ENCODE measurements around the gene AKR1C8.

The AKR1C8 gene

DNA sequence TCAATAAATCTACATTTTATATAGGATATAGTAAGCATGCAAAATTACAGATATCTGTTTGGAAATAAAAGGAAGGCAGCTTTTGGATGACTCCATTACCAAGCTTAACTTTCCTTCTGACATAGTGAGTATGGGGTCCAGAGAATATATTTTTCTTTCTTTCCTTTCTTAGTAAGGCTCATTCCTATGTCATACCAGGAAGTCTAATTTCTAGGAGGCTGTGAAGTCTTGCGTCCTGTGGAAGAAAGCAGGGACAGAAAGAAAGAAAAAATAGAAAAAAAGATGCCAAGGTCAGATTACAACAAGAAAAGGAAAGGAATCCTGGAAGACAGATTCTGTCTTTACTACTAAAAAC lies 36.3 kb downstream of the AKR1C8 start:
- H2BK12ac ChIP-seq (ENCODE audit: low read length) = no peak overlapping the region
- H4K91ac ChIP-seq (ENCODE audit: low read depth, low read length) = no peak overlapping the region
- H3K4me3 ChIP-seq (ENCODE audit: low read depth, low read length) = no peak overlapping the region
- no peak overlapping the region for H3K4me2 ChIP-seq (ENCODE audit: low read length)
- no peak overlapping the region for H4K12ac ChIP-seq (ENCODE audit: low read depth, low read length)
- H3K9me3 ChIP-seq (ENCODE audit: insufficient read depth, low read depth, low read length) = peaks cover 3% of the 10 kb centered on the region
- WGBS (ENCODE audit: extremely low coverage, insufficient coverage, insufficient read length) = no CpG with 5 or more reads among the region's 1 CpG
- no peak overlapping the region for H3K14ac ChIP-seq (ENCODE audit: low read length)
- no peak overlapping the region for H2AK5ac ChIP-seq (ENCODE audit: low read length)
- no peaks in the 10 kb centered on the region for H3K4me1 ChIP-seq (ENCODE audit: control insufficient read depth in 1 of 2, insufficient read depth in 2 of 2, low read length in 2 of 2)
- no peaks in the 10 kb centered on the region for H3K27me3 ChIP-seq (ENCODE audit: insufficient read depth, low read length)
- no peak overlapping the region for H2BK5ac ChIP-seq (ENCODE audit: low read depth, low read length, poor library complexity)
- H3K36me3 ChIP-seq (ENCODE audit: control insufficient read depth in 1 of 2, insufficient read depth in 2 of 2, low read length in 2 of 2) = no peaks in the 10 kb centered on the region
- H4K8ac ChIP-seq (ENCODE audit: low read depth, low read length) = no peak overlapping the region
- no peaks in the 10 kb centered on the region for H3K79me1 ChIP-seq (ENCODE audit: low read length)
- no peak overlapping the region for H3K9ac ChIP-seq (ENCODE audit: low read length)
- no peaks in the 10 kb centered on the region for H3K79me2 ChIP-seq (ENCODE audit: control insufficient read depth, insufficient read depth, low read length, poor library complexity)
- no peak overlapping the region for H3K4ac ChIP-seq (ENCODE audit: low read depth, low read length)
- no peak for DNase-seq
- no peak overlapping the region for H3K27ac ChIP-seq (ENCODE audit: low read depth, low read length)
- no peak overlapping the region for H3K23ac ChIP-seq (ENCODE audit: low read length)
- H2AFZ ChIP-seq (ENCODE audit: insufficient read depth, low read length, poor library complexity) = no peak overlapping the region
- H2BK120ac ChIP-seq (ENCODE audit: insufficient read depth, low read length, poor library complexity) = no peak overlapping the region
- H3K18ac ChIP-seq (ENCODE audit: low read length) = no peak overlapping the region

DNA sequence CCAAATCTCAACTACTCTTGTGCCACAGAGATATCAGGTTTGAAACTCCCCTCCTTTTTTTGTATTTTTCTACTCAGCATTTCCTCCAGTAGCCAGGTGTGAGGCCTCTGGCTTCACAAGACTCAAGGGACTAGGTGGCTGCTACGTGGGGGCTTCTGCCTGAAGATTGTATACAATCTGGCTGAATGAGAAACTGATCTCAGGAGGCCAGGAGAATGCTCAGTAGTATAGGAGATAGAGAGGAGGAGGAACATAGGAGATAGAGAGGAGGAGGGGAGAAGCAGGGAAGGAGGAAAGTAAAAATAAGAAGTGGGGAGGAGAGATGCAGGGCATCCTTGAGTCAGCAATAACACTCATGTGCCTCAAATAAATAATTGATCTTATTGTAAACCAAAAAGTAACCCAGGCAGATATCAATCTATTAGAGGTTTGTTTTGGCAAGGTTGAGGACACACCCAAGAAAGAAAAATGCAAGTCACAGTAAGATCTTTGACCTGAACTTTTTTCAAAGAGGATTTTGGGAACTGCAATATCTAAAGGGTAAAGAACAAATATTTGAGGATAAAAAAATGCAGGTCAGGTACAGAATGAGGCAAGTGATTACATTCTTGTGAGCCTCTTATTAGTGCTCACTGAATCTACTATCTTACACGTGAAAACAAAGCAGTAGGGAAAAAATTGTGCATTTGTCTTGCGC lies 36.8 kb downstream of the AKR1C8 start:
- DNase-seq = no peak
- Histone ChIP-seq H3K36me3 (ENCODE audit: control insufficient read depth in 1 of 2, insufficient read depth in 2 of 2, low read length in 2 of 2) (no peaks in the 10 kb centered on the region), H3K79me2 (ENCODE audit: control insufficient read depth, insufficient read depth, low read length, poor library complexity) (no peaks in the 10 kb centered on the region), H2BK12ac (ENCODE audit: low read length) (no peak overlapping the region), H3K14ac (ENCODE audit: low read length) (no peak overlapping the region), H4K8ac (ENCODE audit: low read depth, low read length) (no peak overlapping the region), H3K27me3 (ENCODE audit: insufficient read depth, low read length) (no peaks in the 10 kb centered on the region), H2AFZ (ENCODE audit: insufficient read depth, low read length, poor library complexity) (no peak overlapping the region), H3K4ac (ENCODE audit: low read depth, low read length) (no peak overlapping the region), H3K27ac (ENCODE audit: low read depth, low read length) (no peak overlapping the region), H4K91ac (ENCODE audit: low read depth, low read length) (no peak overlapping the region), H2BK5ac (ENCODE audit: low read depth, low read length, poor library complexity) (no peak overlapping the region), H3K4me1 (ENCODE audit: control insufficient read depth in 1 of 2, insufficient read depth in 2 of 2, low read length in 2 of 2) (no peaks in the 10 kb centered on the region), H3K4me3 (ENCODE audit: low read depth, low read length) (no peak overlapping the region), H3K79me1 (ENCODE audit: low read length) (no peaks in the 10 kb centered on the region), H2AK5ac (ENCODE audit: low read length) (no peak overlapping the region), H3K18ac (ENCODE audit: low read length) (no peak overlapping the region), H3K9me3 (ENCODE audit: insufficient read depth, low read depth, low read length) (peaks cover 3% of the 10 kb centered on the region), H2BK120ac (ENCODE audit: insufficient read depth, low read length, poor library complexity) (no peak overlapping the region), H3K4me2 (ENCODE audit: low read length) (no peak overlapping the region), H3K9ac (ENCODE audit: low read length) (no peak overlapping the region), H4K12ac (ENCODE audit: low read depth, low read length) (no peak overlapping the region), H3K23ac (ENCODE audit: low read length) (no peak overlapping the region)
- no CpG with 5 or more reads among the region's 3 CpGs for WGBS (ENCODE audit: extremely low coverage, insufficient coverage, insufficient read length)

DNA sequence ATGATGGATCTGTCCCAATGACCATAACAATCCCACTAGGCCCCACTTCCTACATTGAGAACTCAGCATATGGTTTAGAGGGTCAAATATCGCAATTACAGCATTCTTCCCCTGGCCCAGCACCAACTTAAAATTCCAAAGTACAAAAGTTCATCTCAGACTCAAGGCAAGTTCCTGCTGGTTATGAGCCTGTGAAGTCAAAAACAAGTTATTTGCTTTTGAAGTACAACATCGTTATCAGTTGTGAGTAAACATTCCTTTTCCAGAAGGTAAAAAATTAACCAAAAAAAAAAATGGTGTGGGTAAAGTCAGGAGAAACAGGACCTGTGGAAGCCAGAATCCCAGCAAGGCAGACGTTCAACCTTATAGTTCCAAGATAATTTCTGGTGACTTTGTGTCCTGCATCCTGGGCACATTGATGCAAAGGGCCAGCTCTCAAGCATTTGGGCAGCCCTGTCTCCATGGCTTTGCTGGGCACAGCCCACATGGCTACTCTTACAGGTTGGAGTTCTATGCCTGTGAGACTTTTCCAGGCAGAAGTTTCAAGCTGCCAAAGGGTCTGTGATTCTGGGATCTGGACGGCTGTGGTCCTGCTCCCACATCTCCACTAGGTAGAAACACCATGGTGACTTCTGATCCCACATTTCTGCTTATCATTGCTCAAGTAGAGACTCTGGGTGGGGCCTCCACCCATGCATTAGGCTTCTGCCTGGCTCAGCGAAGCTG lies 37.5 kb downstream of the AKR1C8 start:
- no peak for DNase-seq
- no peak overlapping the region for H2BK12ac ChIP-seq (ENCODE audit: low read length)

DNA sequence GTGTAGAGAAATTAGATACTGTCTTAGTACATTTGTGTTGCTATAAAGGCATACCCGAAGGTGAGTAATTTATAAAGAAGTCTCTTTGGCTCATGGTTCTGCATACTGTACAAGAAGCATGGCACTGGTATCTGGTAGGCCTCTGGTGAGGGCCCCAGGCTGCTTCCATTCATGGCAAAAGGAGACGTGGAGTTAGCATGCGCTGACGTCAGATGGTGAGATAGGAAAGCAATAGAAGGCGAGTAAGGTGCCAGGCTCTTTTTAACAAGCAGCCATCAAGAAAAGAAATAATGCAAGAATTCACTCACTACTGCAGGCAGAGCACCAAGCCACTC lies 38.1 kb downstream of the AKR1C8 start:
- Histone ChIP-seq H4K8ac (ENCODE audit: low read depth, low read length) (no peak overlapping the region), H3K9ac (ENCODE audit: low read length) (no peak overlapping the region), H4K91ac (ENCODE audit: low read depth, low read length) (no peak overlapping the region), H3K23ac (ENCODE audit: low read length) (no peak overlapping the region), H3K4me2 (ENCODE audit: low read length) (no peak overlapping the region), H3K18ac (ENCODE audit: low read length) (no peak overlapping the region), H3K9me3 (ENCODE audit: insufficient read depth, low read depth, low read length) (peaks cover 3% of the 10 kb centered on the region), H2BK120ac (ENCODE audit: insufficient read depth, low read length, poor library complexity) (no peak overlapping the region), H3K27ac (ENCODE audit: low read depth, low read length) (no peak overlapping the region), H3K27me3 (ENCODE audit: insufficient read depth, low read length) (no peaks in the 10 kb centered on the region), H3K79me2 (ENCODE audit: control insufficient read depth, insufficient read depth, low read length, poor library complexity) (no peaks in the 10 kb centered on the region), H2BK5ac (ENCODE audit: low read depth, low read length, poor library complexity) (no peak overlapping the region), H3K4me1 (ENCODE audit: control insufficient read depth in 1 of 2, insufficient read depth in 2 of 2, low read length in 2 of 2) (no peaks in the 10 kb centered on the region), H3K4ac (ENCODE audit: low read depth, low read length) (no peak overlapping the region), H3K14ac (ENCODE audit: low read length) (no peak overlapping the region), H2BK12ac (ENCODE audit: low read length) (no peak overlapping the region), H4K12ac (ENCODE audit: low read depth, low read length) (no peak overlapping the region), H2AFZ (ENCODE audit: insufficient read depth, low read length, poor library complexity) (no peak overlapping the region), H3K36me3 (ENCODE audit: control insufficient read depth in 1 of 2, insufficient read depth in 2 of 2, low read length in 2 of 2) (no peaks in the 10 kb centered on the region), H3K79me1 (ENCODE audit: low read length) (no peaks in the 10 kb centered on the region), H2AK5ac (ENCODE audit: low read length) (no peak overlapping the region), H3K4me3 (ENCODE audit: low read depth, low read length) (no peak overlapping the region)
- no peak for DNase-seq
- no CpG with 5 or more reads among the region's 5 CpGs for WGBS (ENCODE audit: extremely low coverage, insufficient coverage, insufficient read length)

More for the DNA sequence above, 37.5 kb downstream of the AKR1C8 start:
- H3K18ac ChIP-seq (ENCODE audit: low read length) = no peak overlapping the region
- H3K79me2 ChIP-seq (ENCODE audit: control insufficient read depth, insufficient read depth, low read length, poor library complexity) = no peaks in the 10 kb centered on the region
- no peak overlapping the region for H3K4me3 ChIP-seq (ENCODE audit: low read depth, low read length)
- H2BK5ac ChIP-seq (ENCODE audit: low read depth, low read length, poor library complexity) = no peak overlapping the region
- no peak overlapping the region for H3K4ac ChIP-seq (ENCODE audit: low read depth, low read length)
- H3K23ac ChIP-seq (ENCODE audit: low read length) = no peak overlapping the region
- H4K8ac ChIP-seq (ENCODE audit: low read depth, low read length) = no peak overlapping the region
- no peak overlapping the region for H2AFZ ChIP-seq (ENCODE audit: insufficient read depth, low read length, poor library complexity)
- H3K4me1 ChIP-seq (ENCODE audit: control insufficient read depth in 1 of 2, insufficient read depth in 2 of 2, low read length in 2 of 2) = no peaks in the 10 kb centered on the region
- peaks cover 3% of the 10 kb centered on the region for H3K9me3 ChIP-seq (ENCODE audit: insufficient read depth, low read depth, low read length)
- H3K9ac ChIP-seq (ENCODE audit: low read length) = no peak overlapping the region
- no peak overlapping the region for H3K27ac ChIP-seq (ENCODE audit: low read depth, low read length)
- H2BK120ac ChIP-seq (ENCODE audit: insufficient read depth, low read length, poor library complexity) = no peak overlapping the region
- no peak overlapping the region for H2AK5ac ChIP-seq (ENCODE audit: low read length)
- no CpG with 5 or more reads among the region's 5 CpGs for WGBS (ENCODE audit: extremely low coverage, insufficient coverage, insufficient read length)
- no peak overlapping the region for H3K14ac ChIP-seq (ENCODE audit: low read length)
- no peak overlapping the region for H3K4me2 ChIP-seq (ENCODE audit: low read length)
- no peak overlapping the region for H4K12ac ChIP-seq (ENCODE audit: low read depth, low read length)
- H3K27me3 ChIP-seq (ENCODE audit: insufficient read depth, low read length) = no peaks in the 10 kb centered on the region
- H4K91ac ChIP-seq (ENCODE audit: low read depth, low read length) = no peak overlapping the region
- H3K36me3 ChIP-seq (ENCODE audit: control insufficient read depth in 1 of 2, insufficient read depth in 2 of 2, low read length in 2 of 2) = no peaks in the 10 kb centered on the region
- H3K79me1 ChIP-seq (ENCODE audit: low read length) = no peaks in the 10 kb centered on the region

All from trophoblast cell (in vitro differentiated cells and primary cell).